Hematopoietic multipotent progenitor cell treated with erythropoietin and hydrocortisone succinate and interleukin-3 and kit ligand, for 8 days (in vitro differentiated cells): ENCODE results near the gene RAB36.

ENCODE experiments used
- DNase-seq: peaks from one replicate; pipeline ENCODE4 v3.0.0-alpha.2; 2015

The RAB36 gene

DNA sequence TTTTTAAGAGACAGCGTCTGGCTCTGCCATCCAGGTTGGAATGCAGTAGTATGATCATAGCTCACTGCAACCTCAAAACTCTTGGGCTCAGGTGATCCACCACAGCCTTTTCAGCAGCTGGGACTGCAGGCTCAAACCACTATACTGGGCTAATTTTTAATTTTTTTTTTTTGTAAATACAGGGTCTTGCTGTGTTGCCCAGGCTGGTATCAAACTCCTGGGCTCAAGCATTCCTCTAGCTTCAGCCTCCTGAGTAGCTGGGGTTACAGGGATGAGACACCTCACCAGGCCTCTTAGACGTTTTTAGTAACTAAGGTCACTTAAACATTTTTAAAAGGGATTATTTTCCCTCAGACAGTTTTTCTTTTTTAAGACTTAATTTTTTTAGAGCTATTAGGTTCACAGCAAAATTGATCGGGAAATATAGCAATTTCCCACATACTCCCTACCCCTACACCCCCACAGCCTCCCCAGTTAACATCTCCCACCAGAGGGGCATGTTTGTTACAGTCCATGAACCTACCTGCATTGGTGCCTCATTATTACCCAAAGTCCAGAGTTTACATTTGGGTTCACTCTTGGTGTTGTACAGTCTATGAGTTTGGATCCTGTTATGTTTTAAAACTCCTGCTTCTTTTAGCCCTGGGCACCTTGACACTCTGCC lies 39.0 kb downstream of the RAB36 start:
- DNase-seq, result no peak

- no peak for DNase-seq
Measured at GRCh38 chr22:23184764-23185113, 39.5 kb downstream of the RAB36 start.

DNA sequence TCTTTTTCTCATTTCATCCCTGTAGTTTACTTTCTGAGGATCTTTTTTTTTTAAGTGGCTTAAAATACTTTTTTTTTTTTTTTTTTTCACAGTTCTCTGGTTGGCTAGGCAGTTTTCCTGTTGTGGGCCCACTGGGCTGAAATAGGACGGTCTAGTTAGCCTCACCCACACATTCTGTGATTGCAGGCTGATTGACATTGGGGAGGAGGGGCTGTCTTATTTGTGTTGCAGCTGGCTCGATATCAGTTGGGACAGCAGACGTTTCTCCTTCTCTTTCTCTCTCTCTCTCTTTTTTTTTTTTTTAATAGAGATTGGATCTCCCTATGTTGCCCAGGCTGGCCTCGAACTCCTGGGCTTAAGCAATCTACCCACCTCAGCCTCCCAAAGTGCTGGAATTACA lies 41.9 kb downstream of the RAB36 start:
- peak; percentile 78 for DNase-seq

DNA sequence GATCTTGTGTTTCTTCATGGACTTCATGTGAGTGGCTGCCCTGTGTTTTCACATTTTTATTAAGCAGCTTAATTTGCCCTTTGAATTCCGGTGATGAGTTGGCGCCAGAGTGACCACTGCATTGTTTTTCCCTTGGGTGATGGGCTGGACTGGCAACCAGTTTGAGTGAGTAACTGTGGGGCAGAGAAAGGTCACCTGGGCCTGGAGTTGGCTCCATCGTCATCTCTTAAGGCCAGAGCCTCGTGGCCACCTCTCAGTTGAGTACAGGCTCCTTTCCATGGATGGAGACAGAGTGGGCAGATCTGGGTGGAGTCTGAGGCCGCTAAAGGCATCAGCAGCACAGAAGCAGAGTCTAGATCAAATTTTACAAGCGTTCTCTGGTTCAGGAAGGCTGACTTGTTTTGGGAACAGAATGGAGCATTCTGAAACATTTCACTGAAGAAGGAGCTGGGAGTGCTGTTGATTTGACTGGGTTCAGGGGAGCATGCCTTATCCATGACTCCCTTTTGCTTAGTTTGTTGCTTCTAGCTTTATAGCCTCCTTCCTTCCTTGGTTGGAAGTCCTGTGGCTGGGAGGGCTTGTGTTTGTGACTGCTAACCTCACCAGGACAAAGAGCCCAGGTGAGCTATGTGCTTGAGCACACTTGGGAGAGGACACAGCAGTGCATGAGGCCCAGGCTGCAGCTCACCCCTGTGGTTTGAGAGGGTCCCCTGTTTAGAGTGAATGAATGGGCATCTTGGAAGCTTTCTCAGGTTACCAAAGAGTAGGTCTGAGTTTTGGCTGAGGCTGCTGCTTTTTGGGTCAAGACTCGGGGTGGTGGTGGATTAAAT lies 42.8 kb downstream of the RAB36 start:
- no peak for DNase-seq

DNA sequence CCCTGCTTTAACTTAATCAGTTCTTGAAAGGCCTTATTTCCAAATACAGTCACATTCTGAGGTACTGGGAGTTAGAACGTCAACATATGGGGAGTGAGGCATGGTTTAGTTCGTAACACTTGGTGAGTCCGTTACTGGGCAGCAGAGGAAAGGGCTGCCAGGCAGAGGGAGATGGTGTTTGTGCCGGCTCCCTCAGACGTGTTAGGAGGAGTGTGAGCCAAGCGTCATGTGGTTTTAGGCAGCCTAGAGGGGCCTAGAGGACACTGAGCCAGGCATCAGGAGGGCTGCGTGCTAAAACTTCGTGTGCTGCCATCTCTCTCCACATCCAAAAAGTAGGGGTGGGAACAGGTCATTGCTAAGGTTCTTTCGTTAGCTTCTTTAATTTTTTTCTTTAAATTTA lies 45.2 kb downstream of the RAB36 start:
- DNase-seq, result no peak

DNA sequence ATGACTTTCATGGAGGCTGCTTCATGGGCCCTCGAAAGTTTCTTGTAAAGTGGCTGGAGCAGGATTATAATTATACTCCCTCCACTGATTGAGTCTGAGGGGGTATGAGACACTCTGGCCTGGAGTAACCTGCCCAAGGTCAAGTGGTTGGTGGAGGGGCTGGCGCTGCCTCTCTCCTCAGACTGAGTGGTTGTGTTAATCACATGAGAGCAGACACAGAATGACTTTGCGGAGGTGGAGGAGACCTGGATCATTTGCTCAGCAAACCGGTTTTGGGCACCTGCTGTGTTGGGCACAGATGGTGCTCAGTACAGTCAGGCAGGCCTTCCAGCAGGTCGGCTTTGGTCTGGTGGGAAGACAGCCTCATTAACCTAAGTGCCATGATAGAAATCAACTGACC lies 46.9 kb downstream of the RAB36 start:
- no peak for DNase-seq

DNA sequence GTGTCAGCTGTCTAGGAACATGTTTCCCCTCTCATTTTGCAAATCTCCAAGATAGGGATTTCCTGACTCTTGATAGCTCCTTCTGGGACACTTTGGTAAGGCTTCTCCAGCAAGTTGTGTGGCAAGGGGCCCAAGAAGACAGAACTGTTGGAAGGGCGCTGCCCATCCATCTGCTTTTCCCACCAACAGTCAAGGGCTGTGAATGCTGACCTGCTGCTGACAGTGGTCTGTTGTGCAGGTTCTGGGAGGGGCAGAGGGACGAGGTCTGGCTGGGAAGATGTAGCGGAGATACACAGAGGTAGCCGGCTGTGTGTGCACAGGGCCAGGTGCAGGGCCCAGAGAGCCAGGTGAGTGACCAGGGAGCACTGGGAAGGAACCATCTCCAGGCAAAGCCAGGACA lies 47.3 kb downstream of the RAB36 start:
- no peak for DNase-seq

- DNase-seq, result no peak
Measured at GRCh38 chr22:23193196-23193827, 48.0 kb downstream of the RAB36 start.

- DNase-seq, result no peak
Measured at GRCh38 chr22:23193882-23194281, 48.6 kb downstream of the RAB36 start.

DNA sequence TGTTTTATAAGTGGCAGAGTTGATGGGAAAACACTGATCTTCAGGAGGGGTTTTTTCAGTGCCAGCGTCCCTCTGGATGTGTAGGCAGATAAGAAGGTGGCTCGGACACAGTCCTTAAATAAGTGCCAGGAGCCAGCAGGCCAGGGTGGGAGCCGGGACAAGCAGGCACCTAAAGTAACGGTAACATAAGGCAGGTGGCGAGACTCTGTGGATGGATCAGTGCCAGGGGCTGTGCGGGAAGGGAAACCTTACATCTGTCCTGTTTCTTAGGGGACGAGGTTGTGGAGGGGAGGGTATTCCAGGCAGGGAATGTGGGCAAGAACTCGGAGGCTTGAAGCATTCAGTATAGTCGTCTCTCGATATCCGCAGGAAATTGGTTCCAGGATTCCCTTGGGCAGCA lies 50.9 kb downstream of the RAB36 start:
- no peak for DNase-seq

DNA sequence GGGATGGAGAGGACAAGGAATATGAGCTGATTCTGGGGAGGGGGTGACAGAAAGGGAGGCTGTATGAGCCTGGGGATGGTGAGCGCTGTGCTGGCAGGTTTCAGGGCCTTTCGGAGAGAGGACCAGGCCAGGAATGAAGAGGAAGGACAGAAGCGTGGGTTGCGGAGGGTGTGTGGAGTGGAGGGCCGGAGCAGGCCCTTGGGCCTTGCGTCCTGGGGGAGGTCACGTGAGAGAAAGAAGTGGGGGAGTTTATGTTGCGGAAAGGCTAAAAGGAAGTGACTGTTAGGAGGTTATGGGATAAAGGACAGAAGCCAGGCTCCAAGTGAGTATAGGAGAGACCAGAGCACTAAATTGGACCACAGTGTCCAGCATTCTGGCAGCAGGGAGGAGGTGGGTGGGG lies 52.6 kb downstream of the RAB36 start:
- DNase-seq, result no peak

DNA sequence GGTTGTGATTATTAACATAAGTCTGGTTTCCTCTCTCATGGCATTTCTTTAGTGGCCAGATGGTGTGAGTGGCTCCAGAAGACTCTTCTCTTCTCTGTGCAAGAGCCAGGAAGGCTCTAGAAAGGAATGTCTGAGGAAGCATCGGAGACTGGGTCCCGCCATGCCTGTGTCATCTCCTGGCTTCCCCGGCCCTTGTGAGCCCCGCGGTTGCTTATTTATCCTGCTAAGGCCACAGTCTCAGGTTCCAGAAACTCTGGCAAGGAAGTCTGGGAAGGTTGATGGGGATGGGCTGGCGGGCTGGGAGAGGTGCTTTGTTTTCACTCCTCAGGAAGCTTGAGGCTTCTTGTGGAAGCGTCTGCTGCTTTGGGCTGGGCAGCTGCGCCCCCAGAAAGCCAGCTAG lies 53.9 kb downstream of the RAB36 start:
- DNase-seq, result no peak

DNA sequence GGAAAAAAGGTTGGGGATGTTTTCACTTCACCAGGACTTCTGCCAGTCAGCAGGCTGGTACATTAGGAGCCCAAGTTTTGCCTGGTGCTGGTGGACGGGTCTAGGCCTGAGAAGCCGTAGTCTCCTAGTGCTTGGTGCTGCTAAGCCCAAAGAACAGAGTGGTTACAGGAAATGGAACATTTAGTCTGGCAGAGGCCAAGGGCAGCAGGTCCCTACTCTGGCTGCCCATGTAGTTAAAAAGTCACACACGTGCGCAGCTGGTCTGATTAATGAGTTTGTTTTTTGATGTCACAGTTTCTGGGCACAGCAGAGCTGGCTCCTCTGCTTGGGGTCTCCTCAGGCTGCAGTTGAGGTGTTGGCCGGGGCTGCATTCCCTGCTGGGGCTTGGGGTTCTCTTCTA lies 55.6 kb downstream of the RAB36 start:
- no peak for DNase-seq

DNA sequence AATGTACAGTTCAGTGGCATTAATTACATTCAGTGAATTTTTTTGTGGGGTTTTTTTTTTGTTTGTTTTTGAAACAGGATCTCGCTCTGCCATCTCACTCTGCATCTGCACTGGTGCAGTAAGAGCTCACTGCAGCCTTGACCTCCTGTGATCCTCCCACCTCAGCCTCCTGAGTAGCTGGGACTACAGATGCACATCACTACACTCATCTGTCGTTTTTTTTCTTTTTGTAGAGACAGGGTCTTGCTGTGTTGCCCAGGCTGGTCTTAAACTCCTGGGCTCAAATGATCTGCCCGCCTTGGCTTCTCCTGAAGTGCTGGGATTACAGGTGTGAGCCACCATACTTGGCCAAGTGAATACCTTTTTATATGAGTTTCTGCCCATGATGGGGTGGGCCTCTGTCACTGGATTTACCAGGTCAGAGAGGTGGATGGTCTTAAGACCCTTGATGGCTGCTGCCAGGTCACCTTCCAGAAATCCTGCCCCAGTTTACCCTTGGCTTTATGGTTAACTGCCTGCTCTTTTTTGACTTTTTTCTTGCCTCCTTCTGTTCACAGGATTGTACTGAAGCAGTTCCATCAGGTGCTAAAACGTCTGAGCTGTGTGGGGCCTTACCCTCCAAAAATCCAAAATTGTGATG lies 57.7 kb downstream of the RAB36 start:
- DNase-seq, result no peak

GRCh38 chr22:23203452-23204124 lies 58.3 kb downstream of the RAB36 start:
- no peak for DNase-seq

DNA sequence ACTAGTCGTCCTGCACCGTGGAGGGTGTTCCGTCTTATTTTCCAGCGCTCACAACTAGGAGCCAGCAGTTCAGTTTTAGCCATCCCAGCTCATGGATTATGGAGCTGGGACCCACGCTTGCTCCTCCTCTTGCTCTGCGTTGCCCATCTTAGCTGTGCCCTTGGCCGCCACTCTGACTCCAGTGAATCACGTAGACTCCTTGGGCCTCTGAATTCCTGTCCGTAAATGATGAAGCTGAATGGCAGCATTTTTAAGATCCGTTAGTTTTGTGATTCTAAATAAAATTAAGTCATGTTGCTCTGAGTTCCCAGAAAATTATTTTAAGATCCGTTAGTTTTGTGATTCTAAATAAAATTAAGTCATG lies 58.8 kb downstream of the RAB36 start:
- no peak for DNase-seq

- DNase-seq, result no peak
Measured at GRCh38 chr22:23204541-23205157, 59.4 kb downstream of the RAB36 start.

- DNase-seq, result no peak
Measured at GRCh38 chr22:23205339-23206049, 60.2 kb downstream of the RAB36 start.

DNA sequence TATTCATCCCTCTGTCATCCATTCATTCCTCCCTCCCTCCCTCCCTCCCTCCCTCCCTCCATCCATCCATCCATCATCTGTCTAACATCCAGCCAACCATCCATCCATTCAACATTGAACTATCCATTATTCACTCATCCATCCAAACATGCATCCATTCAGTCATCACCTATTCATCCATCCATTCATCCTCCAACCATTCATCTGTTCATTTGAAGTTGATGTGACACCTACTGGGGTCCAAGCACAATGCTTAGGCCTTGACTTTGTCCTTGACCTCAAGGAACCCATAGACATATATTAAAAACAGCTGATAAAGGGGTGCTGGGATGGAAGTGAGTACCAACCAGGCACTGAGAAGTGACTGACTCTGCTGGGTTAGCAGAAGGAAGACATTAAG lies 61.6 kb downstream of the RAB36 start:
- DNase-seq, result no peak

GRCh38 chr22:23207729-23208393 lies 62.6 kb downstream of the RAB36 start:
- no peak for DNase-seq

DNA sequence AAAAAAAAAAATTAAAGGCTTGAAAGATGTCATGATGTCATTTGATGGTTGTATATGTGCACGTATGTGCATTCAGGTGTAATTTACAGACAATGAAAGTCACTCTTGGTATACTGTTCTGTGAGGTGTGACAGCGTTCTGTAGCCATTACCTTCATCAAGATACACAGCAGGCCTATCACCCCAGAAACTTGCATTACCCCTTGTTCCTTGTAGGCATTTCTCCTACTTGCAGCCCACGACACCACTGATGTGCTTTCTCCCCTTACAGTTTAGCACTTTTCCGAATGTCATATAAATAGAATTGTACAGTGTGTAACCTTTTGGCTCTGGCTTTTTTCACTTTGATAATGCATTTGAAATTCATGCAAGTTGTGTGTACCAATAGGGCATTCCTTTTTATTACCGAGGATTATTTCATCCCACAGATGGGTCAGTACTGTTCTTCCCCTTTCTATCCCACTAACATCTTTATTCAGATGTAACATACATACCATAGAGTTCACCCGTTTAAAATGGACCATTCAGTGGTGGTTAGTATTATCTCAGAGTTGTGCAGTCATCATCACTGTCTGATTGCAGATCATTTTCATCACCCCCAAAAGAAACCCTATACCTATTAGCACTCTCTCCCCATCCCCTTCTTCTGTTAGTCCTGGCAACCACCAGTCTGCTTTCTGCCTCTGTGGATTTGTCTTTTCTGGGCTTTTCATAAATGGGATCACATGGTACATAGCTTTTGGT lies 65.3 kb downstream of the RAB36 start:
- DNase-seq, result no peak
